Stimulated activated naive B cell treated with anti-CD40 and anti-IgM and Interleukin-4, amounts not matched to agents 10 μg/mL and 1 μg/mL and 100 μg/mL, for 72 hours (primary cell): Measurements from ENCODE around the gene YES1.
"Not testable (repeated sequence)": the region's sequence is repeated elsewhere in the genome, so short reads cannot be mapped to it uniquely, and the experiment has no call there.

Experiments
- ATAC-seq, 2 donors: fragments of 150-1000 bp; cut with Tn5 transposase; replicated peaks; 2 replicates each; pipeline ENCODE4 v1.10.0; 2021; ENCODE audit warnings: moderate library complexity in 1 of 2
- DNase-seq: peaks from one replicate; pipeline ENCODE4 v3.0.0; 2021
- H3K27ac Mint-ChIP-seq: one replicate; pipeline ENCODE4 v1.8.0; 2022; ENCODE audit warnings: mild to moderate bottlenecking, mixed read lengths
- H3K27me3 Mint-ChIP-seq, 2 donors: one replicate each; pipeline ENCODE4 v1.8.0; 2022; ENCODE audit warnings: mixed read lengths in 2 of 2
- H3K36me3 Mint-ChIP-seq, 2 donors: one replicate each; pipeline ENCODE4 v1.8.0; 2022; ENCODE audit warnings: mixed read lengths in 2 of 2, mild to moderate bottlenecking in 1 of 2
- H3K4me1 Mint-ChIP-seq, 2 donors: one replicate each; pipeline ENCODE4 v1.8.0; 2022; ENCODE audit warnings: mixed read lengths in 2 of 2, mild to moderate bottlenecking in 1 of 2
- H3K4me3 Mint-ChIP-seq, 2 donors: one replicate each; pipeline ENCODE4 v1.8.0; 2022; ENCODE audit warnings: mild to moderate bottlenecking in 2 of 2, mixed read lengths in 2 of 2, moderate library complexity in 1 of 2
- H3K9me3 Mint-ChIP-seq, 2 donors: one replicate each; pipeline ENCODE4 v1.8.0; 2022; ENCODE audit warnings: mixed read lengths in 2 of 2, mild to moderate bottlenecking in 1 of 2

Gene YES1

GRCh38 chr18:785242-785641, 26.8 kb downstream of the YES1 start:
- H3K27ac Mint-ChIP-seq, result no peak overlapping the region
- no peaks in the 10 kb centered on the region for H3K9me3 Mint-ChIP-seq
- no peak overlapping the region for H3K4me3 Mint-ChIP-seq
- peaks cover 9 to 32% of the 10 kb centered on the region in 2 donors for H3K27me3 Mint-ChIP-seq
- DNase-seq, result no peak
- ATAC-seq, result no peak
- H3K36me3 Mint-ChIP-seq, result no peaks in the 10 kb centered on the region
- no peaks in the 10 kb centered on the region for H3K4me1 Mint-ChIP-seq

DNA sequence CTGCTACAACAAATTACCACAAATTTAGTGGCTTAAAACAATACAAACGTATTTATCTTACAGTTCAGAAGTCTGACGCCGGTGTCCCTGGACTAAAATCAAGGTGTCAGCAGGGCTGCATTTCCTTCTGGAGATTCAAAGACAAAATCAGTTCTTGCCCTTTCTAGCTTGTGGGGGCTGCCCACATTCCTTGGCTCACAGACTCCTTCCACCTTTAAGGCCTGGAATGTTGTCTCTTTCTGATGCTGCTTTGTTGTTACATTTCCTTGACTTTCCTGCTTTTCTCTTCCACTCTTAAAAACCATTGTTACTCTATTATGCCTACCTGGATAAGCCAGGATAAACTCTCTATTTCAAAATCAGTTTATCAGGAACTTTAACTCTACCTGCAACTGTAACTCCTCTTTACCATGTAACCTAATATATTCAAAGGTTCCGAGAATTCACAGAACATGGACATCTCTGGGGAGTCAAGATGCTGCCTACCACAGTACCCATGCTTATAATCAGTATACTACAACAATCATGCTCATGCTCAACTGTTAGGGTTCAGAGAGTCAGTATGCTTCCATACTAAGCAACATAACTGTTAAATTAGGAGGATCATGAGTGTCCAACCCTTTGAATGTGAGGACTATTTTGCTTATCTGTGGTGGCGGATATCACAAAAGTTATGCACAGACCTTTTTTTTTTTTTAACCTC, 27.4 kb downstream of the YES1 start:
- no peaks in the 10 kb centered on the region for H3K4me1 Mint-ChIP-seq
- H3K4me3 Mint-ChIP-seq, result no peak overlapping the region
- ATAC-seq (no peak), DNase-seq (no peak)
- H3K27ac Mint-ChIP-seq, result no peak overlapping the region
- H3K36me3 Mint-ChIP-seq, result no peaks in the 10 kb centered on the region
- no peaks in the 10 kb centered on the region for H3K9me3 Mint-ChIP-seq
- H3K27me3 Mint-ChIP-seq, result peaks cover 9 to 36% of the 10 kb centered on the region in 2 donors

GRCh38 chr18:778194-778927, 33.7 kb downstream of the YES1 start:
- no peak for DNase-seq
- Mint-ChIP-seq H3K4me1 (no peaks in the 10 kb centered on the region), H3K27ac (no peak overlapping the region), H3K9me3 (no peaks in the 10 kb centered on the region), H3K36me3 (no peaks in the 10 kb centered on the region), H3K27me3 (peaks cover 5 to 24% of the 10 kb centered on the region in 2 donors), H3K4me3 (no peak overlapping the region)
- ATAC-seq, result no peak

DNA sequence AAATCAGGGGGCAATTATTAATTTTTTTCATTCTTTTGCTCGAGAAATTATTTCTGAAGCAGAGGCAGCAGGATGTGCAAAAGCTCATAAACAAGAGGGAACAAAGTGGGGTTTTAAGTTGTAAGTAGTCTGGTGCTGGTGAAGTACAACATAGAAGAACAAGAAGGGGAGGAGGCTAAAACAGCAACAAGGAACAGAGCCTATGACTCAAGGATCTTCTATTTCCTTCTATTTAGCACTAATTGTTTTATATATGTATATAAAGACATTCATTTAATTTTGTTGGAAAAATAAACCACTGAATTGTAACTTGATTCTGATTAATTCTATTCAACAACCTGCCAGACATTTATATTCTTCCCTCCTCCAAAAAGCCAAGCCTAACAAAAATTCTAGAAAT, 35.0 kb downstream of the YES1 start:
- no peak overlapping the region for H3K27ac Mint-ChIP-seq
- ATAC-seq, result no peak
- H3K36me3 Mint-ChIP-seq, result no peaks in the 10 kb centered on the region
- H3K4me3 Mint-ChIP-seq, result no peak overlapping the region
- no peaks in the 10 kb centered on the region for H3K4me1 Mint-ChIP-seq
- no peak for DNase-seq
- H3K9me3 Mint-ChIP-seq, result no peaks in the 10 kb centered on the region
- peaks cover 2 to 21% of the 10 kb centered on the region in 2 donors for H3K27me3 Mint-ChIP-seq

DNA sequence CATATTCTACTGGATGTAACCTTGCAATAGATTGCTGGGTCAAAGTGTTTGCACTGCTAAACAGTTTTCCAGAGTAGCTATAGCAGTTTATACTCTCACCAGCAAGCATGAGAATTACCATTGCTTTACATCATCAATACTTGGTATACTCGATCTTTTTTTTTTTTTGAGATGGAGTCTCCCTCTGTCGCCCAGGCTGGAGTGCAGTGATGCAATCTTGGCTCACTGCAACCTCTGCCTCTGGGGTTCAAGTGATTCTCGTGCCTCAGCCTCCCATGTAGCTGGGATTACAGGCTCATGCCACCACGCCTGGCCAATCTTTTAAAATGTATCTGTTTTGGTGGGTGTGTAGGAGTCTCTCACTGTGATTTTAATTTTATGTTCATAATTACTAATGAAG, 36.0 kb downstream of the YES1 start:
- not testable (repeated sequence) for H3K4me3 Mint-ChIP-seq, DNase-seq, H3K27ac Mint-ChIP-seq, H3K4me1 Mint-ChIP-seq, H3K36me3 Mint-ChIP-seq, ATAC-seq, H3K9me3 Mint-ChIP-seq
- H3K27me3 Mint-ChIP-seq, result peaks cover 0 to 11% of the 10 kb centered on the region in 2 donors

- DNase-seq (no peak), ATAC-seq (no peak)
- no peaks in the 10 kb centered on the region for H3K36me3 Mint-ChIP-seq
- no peaks in the 10 kb centered on the region for H3K4me1 Mint-ChIP-seq
- H3K27me3 Mint-ChIP-seq, result peaks cover 5 to 6% of the 10 kb centered on the region in 2 donors
- no peak overlapping the region for H3K27ac Mint-ChIP-seq
- no peak overlapping the region for H3K4me3 Mint-ChIP-seq
- no peaks in the 10 kb centered on the region for H3K9me3 Mint-ChIP-seq
Observed at GRCh38 chr18:774811-775210, 37.2 kb downstream of the YES1 start.

DNA sequence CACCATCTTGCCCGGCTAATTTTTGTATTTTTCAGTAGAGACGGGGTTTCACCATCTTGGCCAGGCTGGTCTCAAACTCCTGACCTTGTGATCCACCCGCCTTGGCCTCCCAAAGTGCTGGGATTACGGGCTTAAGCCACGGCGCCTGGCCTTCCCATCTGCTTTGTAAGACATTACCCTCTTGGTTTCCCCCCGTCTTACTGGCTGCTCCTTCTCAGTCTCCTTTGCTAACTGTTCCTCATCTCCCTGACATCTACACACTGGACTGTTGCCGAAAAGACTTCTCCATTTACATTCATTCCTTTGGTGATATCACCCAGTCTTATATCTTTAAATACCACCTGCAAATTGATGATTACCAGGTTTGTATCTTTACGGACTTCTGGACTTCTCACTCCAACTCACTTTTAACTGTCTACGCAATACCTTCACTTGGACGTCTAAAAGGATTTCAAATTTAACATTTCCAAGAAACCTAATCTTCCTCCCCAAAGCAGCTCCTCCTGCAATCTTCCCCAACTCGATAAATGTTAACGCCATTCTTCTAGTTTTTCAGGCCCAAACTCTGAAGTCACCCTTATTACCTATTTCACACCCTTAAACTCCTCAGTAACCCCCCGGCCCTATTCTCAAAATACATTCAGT, 37.9 kb downstream of the YES1 start:
- H3K4me3 Mint-ChIP-seq, result no peak overlapping the region
- no peak for DNase-seq
- no peaks in the 10 kb centered on the region for H3K36me3 Mint-ChIP-seq
- no peak for ATAC-seq
- no peaks in the 10 kb centered on the region for H3K9me3 Mint-ChIP-seq
- no peaks in the 10 kb centered on the region for H3K4me1 Mint-ChIP-seq
- no peak overlapping the region for H3K27ac Mint-ChIP-seq
- peaks cover 5 to 6% of the 10 kb centered on the region in 2 donors for H3K27me3 Mint-ChIP-seq

DNA sequence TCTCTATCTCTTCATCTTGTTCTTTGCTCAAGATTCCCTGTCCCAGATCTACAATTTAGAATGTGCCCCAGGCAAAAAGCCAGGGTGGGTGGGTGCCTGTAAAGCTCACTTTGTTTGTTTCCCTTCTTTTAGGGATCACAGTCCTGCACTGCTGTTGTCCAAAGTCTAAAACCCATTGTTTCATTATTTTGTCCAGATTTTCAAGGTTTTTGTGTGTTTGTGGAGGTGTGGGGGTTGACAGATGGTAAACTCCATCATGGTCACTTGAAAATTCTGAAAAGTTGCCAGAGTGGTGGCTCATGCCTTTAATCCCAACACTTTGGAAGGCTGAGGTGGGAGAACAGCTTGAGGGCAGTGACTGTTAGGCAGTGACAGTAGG, 41.5 kb downstream of the YES1 start:
- DNase-seq (no peak), ATAC-seq (no peak)
- H3K27ac Mint-ChIP-seq, result no peak overlapping the region

DNA sequence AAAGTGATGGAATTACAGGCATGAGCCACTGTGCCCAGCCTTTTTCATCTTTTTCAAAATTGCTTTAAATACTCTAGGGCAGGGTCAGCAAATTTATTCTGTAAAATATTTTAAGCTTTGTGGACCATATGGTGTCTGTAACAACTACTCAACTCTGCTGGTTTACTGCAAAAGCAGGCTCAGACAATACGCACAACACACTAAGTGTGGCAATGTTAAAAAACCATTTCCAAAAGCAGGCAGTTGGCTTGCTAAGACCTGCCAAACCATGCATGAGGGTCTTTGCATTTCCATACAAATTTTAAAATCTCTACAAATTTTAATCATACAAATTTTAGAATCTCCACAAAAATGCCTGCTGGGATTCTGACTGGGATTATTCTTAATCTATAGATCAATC, 44.1 kb downstream of the YES1 start:
- Mint-ChIP-seq H3K27me3 (peaks cover 5 to 6% of the 10 kb centered on the region in 2 donors), H3K36me3 (no peaks in the 10 kb centered on the region), H3K27ac (no peak overlapping the region), H3K9me3 (no peaks in the 10 kb centered on the region), H3K4me3 (no peak overlapping the region), H3K4me1 (no peaks in the 10 kb centered on the region)
- DNase-seq, result no peak
- no peak for ATAC-seq

More for the DNA sequence above, 41.5 kb downstream of the YES1 start:
- Mint-ChIP-seq H3K4me1 (no peaks in the 10 kb centered on the region), H3K27me3 (peaks cover 5 to 6% of the 10 kb centered on the region in 2 donors), H3K4me3 (no peak overlapping the region), H3K36me3 (no peaks in the 10 kb centered on the region), H3K9me3 (no peaks in the 10 kb centered on the region)

DNA sequence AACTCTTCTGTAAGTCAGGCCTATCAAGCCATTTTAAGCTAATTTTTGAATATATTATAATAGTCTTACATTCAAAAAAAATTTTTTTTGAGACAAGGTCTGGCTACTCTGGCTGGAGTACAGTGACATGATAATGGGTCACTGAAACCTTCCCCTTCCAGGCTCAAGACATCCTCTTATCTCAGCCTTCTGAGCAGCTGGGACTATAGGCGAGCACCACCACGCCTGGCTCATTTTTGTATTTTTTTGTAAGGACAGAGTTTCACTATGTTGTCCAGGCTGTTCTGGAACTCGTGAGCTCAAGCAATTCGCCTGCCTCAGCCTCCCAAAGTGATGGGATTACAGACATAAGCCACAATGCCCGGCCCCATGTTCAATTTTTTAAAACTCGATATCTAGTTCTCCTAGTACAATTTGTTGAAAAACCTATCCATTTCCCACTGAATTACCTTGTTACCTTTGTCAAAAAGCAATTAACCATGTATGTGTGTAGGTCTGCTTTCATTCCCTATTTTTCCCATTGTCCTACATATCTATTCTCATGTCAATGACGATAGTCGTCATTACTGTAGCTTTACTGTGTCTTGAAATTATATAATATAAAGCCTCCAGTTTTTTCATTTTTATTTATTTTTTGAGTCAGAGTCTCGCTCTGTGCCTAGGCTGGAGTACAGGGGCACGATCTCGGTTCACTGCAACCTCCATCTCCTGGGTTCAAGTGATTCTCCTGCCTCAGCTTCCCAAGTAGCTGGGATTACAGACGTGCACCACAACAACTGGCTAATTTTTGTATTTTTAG, 44.8 kb downstream of the YES1 start:
- Mint-ChIP-seq H3K36me3 (no peaks in the 10 kb centered on the region), H3K27me3 (peaks cover 6 to 8% of the 10 kb centered on the region in 2 donors), H3K27ac (no peak overlapping the region), H3K4me3 (no peak overlapping the region), H3K9me3 (no peaks in the 10 kb centered on the region), H3K4me1 (no peaks in the 10 kb centered on the region)
- DNase-seq, result no peak
- ATAC-seq, result no peak

DNA sequence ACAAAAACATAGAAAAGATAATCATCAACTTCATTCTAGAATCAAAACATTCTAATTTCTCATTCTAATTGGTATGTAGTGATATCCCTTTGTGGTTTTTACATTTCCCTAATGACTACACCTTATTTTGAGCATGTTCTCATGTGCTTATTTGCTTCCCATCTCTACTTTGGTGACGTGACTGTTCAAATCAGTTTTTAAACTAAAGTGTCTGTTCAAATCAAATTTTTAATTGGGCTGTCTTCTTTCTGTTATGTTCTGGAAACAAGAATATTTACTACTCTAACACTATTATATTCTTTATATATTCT, 45.5 kb downstream of the YES1 start:
- DNase-seq (no peak), ATAC-seq (no peak)
- H3K27me3 Mint-ChIP-seq, result peaks cover 8 to 10% of the 10 kb centered on the region in 2 donors
- H3K4me1 Mint-ChIP-seq, result no peaks in the 10 kb centered on the region
- H3K4me3 Mint-ChIP-seq, result no peak overlapping the region
- no peaks in the 10 kb centered on the region for H3K9me3 Mint-ChIP-seq
- H3K36me3 Mint-ChIP-seq, result no peaks in the 10 kb centered on the region
- H3K27ac Mint-ChIP-seq, result no peak overlapping the region

- H3K27me3 Mint-ChIP-seq, result peaks cover 12% of the 10 kb centered on the region in 2 donors
- no peak overlapping the region for H3K27ac Mint-ChIP-seq
- H3K4me3 Mint-ChIP-seq, result no peak overlapping the region
- ATAC-seq, result no peak
- no peaks in the 10 kb centered on the region for H3K9me3 Mint-ChIP-seq
- H3K36me3 Mint-ChIP-seq, result no peaks in the 10 kb centered on the region
- no peak for DNase-seq
- H3K4me1 Mint-ChIP-seq, result no peaks in the 10 kb centered on the region
Observed at GRCh38 chr18:765764-766549, 46.1 kb downstream of the YES1 start.

- not testable (repeated sequence) for H3K4me1 Mint-ChIP-seq, H3K4me3 Mint-ChIP-seq, H3K9me3 Mint-ChIP-seq, ATAC-seq, DNase-seq, H3K36me3 Mint-ChIP-seq, H3K27ac Mint-ChIP-seq
- H3K27me3 Mint-ChIP-seq, result peaks cover 10 to 13% of the 10 kb centered on the region in 2 donors
Observed at GRCh38 chr18:759864-760263, 52.2 kb downstream of the YES1 start.

DNA sequence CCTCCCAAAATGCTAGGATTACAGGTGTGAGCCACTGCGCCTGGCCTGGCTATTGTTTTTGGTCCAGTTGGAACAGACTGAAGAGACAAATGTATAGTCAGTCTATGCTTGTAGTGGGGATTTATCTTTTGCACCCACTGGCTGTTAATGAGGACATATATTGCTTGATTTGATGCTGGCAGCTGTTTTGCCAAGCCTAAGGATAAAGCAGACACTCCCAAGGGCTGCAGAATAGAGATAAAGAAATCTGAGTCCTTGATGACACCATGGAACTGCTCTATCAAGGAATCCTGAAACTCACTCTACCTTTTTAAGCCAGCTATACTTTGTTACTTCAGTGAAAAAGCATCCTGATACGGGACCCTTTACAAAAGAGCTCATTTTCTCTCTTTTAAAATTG, 56.5 kb downstream of the YES1 start:
- Mint-ChIP-seq H3K36me3 (no peaks in the 10 kb centered on the region), H3K4me1 (no peaks in the 10 kb centered on the region), H3K27me3 (peaks cover 4 to 6% of the 10 kb centered on the region in 2 donors), H3K27ac (no peak overlapping the region), H3K4me3 (no peak overlapping the region), H3K9me3 (no peaks in the 10 kb centered on the region)
- ATAC-seq (no peak), DNase-seq (no peak)
